HFFc6 (cell line): Measurements from ENCODE around the gene ZNF37A. TPM values are rescaled to one million over a fixed set of nuclear protein-coding genes. Genes with fewer than 3 reads are reported as not detected.

Experiments used
- DNase-seq: peaks from one replicate; pipeline ENCODE4 v3.0.0-alpha.2; 2018
- H3K27ac Mint-ChIP-seq: 2 replicates; pipeline ENCODE4 v1.8.0; 2020; ENCODE audit warnings: mild to moderate bottlenecking, mixed read lengths
- H3K27me3 Mint-ChIP-seq: 2 replicates; pipeline ENCODE4 v1.8.0; 2021; ENCODE audit warnings: mild to moderate bottlenecking, moderate library complexity, mixed read lengths; ENCODE audit not compliant: insufficient read depth
- H3K36me3 Mint-ChIP-seq: 2 replicates; pipeline ENCODE4 v1.8.0; 2021; ENCODE audit warnings: low read depth, mixed read lengths
- H3K4me1 Mint-ChIP-seq: 2 replicates; pipeline ENCODE4 v1.8.0; 2020; ENCODE audit warnings: low read depth, mixed read lengths
- H3K4me3 Mint-ChIP-seq: 2 replicates; pipeline ENCODE4 v1.8.0; 2020; ENCODE audit warnings: mild to moderate bottlenecking, moderate library complexity, mixed read lengths
- H3K9me3 Mint-ChIP-seq: 2 replicates; pipeline ENCODE4 v1.8.0; 2020; ENCODE audit warnings: mild to moderate bottlenecking, mixed read lengths
- total RNA-seq, 6 experiments: library from RNA; stranded (reverse); fragmentation: NEBNext Ultra II Directional; extraction: Animal tissue kit (Norgen Biotek cat#: 25700); gene quantifications; 2 replicates in 1 of 6; 3 replicates in 5 of 6; pipeline ENCODE4 v1.2.3, GENCODE V29; 2021
- TF ChIP-seq, protein P1 (sequence below): fragments of 200-600 bp; sonication (generic); IDR thresholded peaks from 2 replicates; pipeline ENCODE4 v1.5.0; 2021; ENCODE audit warnings: antibody characterized with exemption, mild to moderate bottlenecking

Gene ZNF37A
- total RNA-seq, 6 experiments from 2014 or later: 8.5 to 13.0 (median 11.9) TPM

DNA sequence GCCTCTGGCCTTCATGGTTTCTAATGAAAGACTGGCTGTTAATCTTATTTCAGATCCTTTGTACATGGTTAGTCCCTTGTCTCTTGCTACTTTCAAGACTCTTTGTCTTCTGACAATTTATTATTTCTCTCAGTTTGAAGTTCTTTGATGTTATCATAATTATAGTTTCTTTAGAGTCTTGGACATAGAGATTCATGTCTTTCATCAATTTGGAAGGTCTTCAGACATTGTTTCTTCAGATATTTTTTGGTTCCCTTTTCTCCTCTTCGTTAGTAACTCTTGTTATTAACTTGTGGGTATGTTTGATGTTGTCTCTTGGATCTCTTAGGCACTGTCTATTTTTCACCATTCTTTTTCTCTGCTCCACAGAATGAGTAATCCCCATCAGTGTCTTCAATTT, 8.7 kb downstream of the ZNF37A start:
- H3K4me3 Mint-ChIP-seq: no peak overlapping the region
- TF ChIP-seq, protein P1, sequence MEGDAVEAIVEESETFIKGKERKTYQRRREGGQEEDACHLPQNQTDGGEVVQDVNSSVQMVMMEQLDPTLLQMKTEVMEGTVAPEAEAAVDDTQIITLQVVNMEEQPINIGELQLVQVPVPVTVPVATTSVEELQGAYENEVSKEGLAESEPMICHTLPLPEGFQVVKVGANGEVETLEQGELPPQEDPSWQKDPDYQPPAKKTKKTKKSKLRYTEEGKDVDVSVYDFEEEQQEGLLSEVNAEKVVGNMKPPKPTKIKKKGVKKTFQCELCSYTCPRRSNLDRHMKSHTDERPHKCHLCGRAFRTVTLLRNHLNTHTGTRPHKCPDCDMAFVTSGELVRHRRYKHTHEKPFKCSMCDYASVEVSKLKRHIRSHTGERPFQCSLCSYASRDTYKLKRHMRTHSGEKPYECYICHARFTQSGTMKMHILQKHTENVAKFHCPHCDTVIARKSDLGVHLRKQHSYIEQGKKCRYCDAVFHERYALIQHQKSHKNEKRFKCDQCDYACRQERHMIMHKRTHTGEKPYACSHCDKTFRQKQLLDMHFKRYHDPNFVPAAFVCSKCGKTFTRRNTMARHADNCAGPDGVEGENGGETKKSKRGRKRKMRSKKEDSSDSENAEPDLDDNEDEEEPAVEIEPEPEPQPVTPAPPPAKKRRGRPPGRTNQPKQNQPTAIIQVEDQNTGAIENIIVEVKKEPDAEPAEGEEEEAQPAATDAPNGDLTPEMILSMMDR: no peak
- H3K27me3 Mint-ChIP-seq: no peaks in the 10 kb centered on the region
- H3K36me3 Mint-ChIP-seq: peaks cover 100% of the 10 kb centered on the region
- no peak overlapping the region for H3K27ac Mint-ChIP-seq
- H3K9me3 Mint-ChIP-seq: peaks cover 51% of the 10 kb centered on the region
- DNase-seq: no peak
- no peaks in the 10 kb centered on the region for H3K4me1 Mint-ChIP-seq

DNA sequence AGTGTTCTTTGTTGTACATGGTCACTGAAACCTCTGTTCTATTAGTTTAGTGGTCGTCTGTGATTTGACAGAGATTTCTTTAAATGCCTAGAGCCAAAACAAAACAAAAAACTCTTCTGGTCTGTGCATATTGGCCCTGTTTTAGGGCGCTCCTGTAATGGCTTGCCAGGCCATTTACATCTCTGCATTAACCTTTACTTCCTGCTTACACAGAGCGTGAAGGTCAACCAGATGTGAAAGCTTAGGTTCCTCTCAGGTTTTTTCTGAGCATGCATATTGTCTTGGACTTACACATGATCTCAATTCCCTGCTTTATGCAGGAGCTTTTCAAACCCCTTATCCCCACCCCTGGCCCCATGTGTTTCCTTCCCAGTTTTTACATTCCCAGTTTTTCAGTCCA, 9.6 kb downstream of the ZNF37A start:
- peaks cover 100% of the 10 kb centered on the region for H3K36me3 Mint-ChIP-seq
- DNase-seq: no peak
- H3K4me3 Mint-ChIP-seq: no peak overlapping the region
- H3K9me3 Mint-ChIP-seq: peaks cover 59% of the 10 kb centered on the region
- no peak overlapping the region for H3K27ac Mint-ChIP-seq
- H3K27me3 Mint-ChIP-seq: no peaks in the 10 kb centered on the region
- TF ChIP-seq, protein P1: no peak
- H3K4me1 Mint-ChIP-seq: no peaks in the 10 kb centered on the region

DNA sequence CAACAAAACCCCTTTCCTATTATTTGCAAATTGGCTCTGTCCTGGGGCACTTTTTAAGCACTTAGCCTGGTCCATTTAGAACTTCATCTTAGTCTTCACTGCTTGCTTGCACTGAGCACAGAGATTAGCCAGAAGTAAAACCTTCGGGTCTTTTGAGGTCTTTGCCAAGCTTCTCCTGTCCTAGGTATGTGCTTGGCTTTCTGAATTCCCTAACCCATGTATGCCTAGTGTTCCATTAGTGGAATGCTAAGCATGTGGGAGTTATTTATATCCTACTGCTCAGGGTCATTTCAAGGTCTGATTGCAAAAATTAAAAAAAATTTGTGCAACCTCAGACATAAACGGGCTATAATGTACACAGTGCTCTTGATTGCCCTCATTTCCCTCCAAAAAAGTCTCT, 18.0 kb downstream of the ZNF37A start:
- H3K4me1 Mint-ChIP-seq: no peaks in the 10 kb centered on the region
- peaks cover 73% of the 10 kb centered on the region for H3K36me3 Mint-ChIP-seq
- no peak overlapping the region for H3K27ac Mint-ChIP-seq
- peaks cover 95% of the 10 kb centered on the region for H3K9me3 Mint-ChIP-seq
- H3K4me3 Mint-ChIP-seq: no peak overlapping the region
- no peak for DNase-seq
- no peaks in the 10 kb centered on the region for H3K27me3 Mint-ChIP-seq
- TF ChIP-seq, protein P1: no peak

DNA sequence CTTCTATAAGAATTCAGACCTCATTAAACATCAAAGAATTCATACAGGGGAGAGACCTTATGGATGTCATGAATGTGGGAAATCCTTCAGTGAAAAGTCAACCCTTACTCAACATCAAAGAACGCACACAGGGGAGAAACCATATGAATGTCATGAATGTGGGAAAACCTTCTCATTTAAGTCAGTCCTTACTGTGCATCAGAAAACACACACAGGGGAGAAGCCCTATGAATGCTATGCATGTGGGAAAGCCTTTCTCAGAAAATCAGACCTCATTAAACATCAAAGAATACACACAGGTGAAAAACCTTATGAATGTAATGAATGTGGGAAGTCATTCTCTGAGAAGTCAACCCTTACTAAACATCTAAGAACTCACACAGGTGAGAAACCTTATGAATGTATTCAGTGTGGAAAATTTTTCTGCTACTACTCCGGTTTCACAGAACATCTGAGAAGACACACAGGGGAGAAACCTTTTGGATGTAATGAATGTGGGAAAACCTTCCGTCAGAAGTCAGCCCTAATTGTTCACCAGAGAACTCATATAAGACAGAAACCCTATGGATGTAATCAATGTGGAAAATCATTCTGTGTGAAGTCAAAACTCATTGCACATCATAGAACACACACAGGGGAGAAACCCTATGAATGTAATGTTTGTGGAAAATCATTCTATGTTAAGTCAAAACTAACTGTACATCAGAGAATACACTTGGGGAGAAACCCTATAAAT, 24.1 kb downstream of the ZNF37A start:
- no peak overlapping the region for H3K27ac Mint-ChIP-seq
- H3K36me3 Mint-ChIP-seq: peaks cover 96% of the 10 kb centered on the region
- H3K27me3 Mint-ChIP-seq: no peaks in the 10 kb centered on the region; the same call in 1 of the 2 replicates
- H3K4me1 Mint-ChIP-seq: no peaks in the 10 kb centered on the region
- DNase-seq: no peak
- TF ChIP-seq, protein P1: no peak
- peaks cover 96% of the 10 kb centered on the region for H3K9me3 Mint-ChIP-seq
- H3K4me3 Mint-ChIP-seq: no peak overlapping the region

DNA sequence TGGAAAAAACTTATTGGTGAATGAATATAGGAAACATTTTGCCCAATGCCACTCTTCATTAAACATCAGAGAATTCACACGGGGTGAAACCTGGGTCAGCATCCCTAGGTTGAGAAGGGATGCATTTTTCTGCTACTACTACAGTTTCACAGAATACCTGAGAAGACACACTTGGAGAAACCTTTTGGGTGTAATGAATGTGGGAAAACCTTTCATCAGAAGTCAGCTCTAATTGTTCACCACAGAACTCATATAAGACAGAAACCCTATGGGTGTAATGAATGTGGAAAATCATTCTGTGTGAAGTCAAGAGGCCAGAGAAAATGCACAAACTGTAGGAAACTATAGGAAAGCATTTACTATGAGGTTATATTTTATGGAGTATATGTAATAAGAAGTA, 24.9 kb downstream of the ZNF37A start:
- Mint-ChIP-seq H3K4me3 (no peak overlapping the region), H3K27me3 (no peaks in the 10 kb centered on the region; the same call in 1 of the 2 replicates), H3K36me3 (peaks cover 96% of the 10 kb centered on the region), H3K27ac (no peak overlapping the region), H3K9me3 (peaks cover 97% of the 10 kb centered on the region), H3K4me1 (no peaks in the 10 kb centered on the region)
- no peak for DNase-seq
- TF ChIP-seq, protein P1: no peak
